T-helper 2 cell treated with Interferon-gamma antibody and Interleukin-4, amounts not matched to agents 5 μg/mL and 100 μg/mL, for 36 hours (primary cell): ENCODE results near the gene SHOC2.
"Not testable (repeated sequence)": the region's sequence is repeated elsewhere in the genome, so short reads cannot be mapped to it uniquely, and the experiment has no call there.

Experiments
- DNase-seq: peaks from one replicate; pipeline ENCODE4 v3.0.0; 2021; ENCODE audit warnings: low spot score
- H3K27ac Mint-ChIP-seq: one replicate; pipeline ENCODE4 v1.8.0; 2021; ENCODE audit warnings: mild to moderate bottlenecking, mixed read lengths
- H3K27me3 Mint-ChIP-seq: one replicate; pipeline ENCODE4 v1.8.0; 2021; ENCODE audit warnings: low read depth, mixed read lengths
- H3K36me3 Mint-ChIP-seq: one replicate; pipeline ENCODE4 v1.8.0; 2021; ENCODE audit warnings: low read depth, mixed read lengths
- H3K4me1 Mint-ChIP-seq: one replicate; pipeline ENCODE4 v1.8.0; 2021; ENCODE audit warnings: low read depth, mixed read lengths
- H3K4me3 Mint-ChIP-seq: one replicate; pipeline ENCODE4 v1.8.0; 2022; ENCODE audit warnings: mild to moderate bottlenecking, moderate library complexity, mixed read lengths
- H3K9me3 Mint-ChIP-seq: one replicate; pipeline ENCODE4 v1.8.0; 2021; ENCODE audit warnings: mixed read lengths

SHOC2 gene

DNA sequence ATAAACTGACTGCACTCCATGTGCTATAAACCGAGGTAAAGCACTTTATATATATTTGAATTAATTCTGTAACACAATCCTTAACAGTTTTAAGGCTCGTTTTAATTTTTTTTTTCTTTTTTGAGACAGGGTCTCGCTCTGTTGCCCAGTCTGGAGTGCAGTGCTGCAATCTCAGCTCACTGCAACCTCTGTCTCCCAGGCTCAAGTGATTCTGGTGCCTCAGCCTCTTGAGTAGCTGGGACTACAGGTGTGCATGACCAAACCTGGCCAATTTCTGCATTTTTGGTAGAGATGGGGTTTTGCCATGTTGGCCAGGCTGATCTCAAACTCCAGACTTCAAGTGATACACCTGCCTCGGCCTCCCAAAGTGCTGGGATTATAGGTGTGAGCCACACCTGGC lies 3.8 kb upstream of the SHOC2 start:
- peaks cover 22% of the 10 kb centered on the region for H3K4me1 Mint-ChIP-seq
- H3K27ac Mint-ChIP-seq, H3K9me3 Mint-ChIP-seq, H3K27me3 Mint-ChIP-seq, H3K4me3 Mint-ChIP-seq, DNase-seq: not testable (repeated sequence)
- H3K36me3 Mint-ChIP-seq = peaks cover 11% of the 10 kb centered on the region

DNA sequence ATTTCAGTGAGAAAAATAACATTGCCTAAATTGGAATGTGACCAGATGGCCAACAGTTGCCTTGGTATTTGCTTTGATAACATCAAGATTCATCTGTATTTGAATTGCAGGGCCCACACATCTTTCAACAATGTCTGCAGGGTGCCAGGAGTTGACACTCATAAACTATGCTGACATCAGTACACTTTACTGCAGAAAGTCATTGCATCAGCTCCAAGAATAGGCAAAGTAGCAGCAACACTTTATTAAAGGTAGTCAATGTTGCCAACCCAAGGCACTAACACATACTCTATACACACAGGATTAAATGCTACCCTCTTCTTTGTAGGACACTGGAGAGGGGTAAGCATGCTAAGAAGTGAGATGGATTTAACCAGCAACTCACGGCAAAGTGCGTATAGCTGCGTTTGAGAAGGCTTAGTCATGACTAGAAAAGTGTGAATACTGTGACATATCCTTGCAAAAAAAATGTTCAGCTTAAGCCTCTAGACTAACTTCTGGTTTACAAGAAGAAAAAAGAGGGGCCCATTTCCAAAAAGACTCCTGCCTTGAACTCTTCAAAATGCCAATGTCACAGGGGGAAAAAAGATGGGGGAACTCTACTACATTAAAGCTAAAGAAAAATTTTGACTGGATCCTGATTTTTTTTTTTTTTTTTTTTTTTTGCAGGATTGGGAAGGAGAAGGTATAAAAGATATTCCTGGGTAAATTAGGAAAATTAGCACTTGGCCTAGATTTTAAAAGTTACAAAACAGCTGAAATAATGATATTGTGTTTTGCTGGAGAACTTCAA lies 2.7 kb upstream of the SHOC2 start:
- H3K4me1 Mint-ChIP-seq = peaks cover 24% of the 10 kb centered on the region
- H3K36me3 Mint-ChIP-seq = peaks cover 8% of the 10 kb centered on the region
- H3K4me3 Mint-ChIP-seq = peak overlapping the region; percentile 1
- H3K27ac Mint-ChIP-seq = no peak overlapping the region
- H3K27me3 Mint-ChIP-seq = no peaks in the 10 kb centered on the region
- H3K9me3 Mint-ChIP-seq = no peaks in the 10 kb centered on the region
- no peak for DNase-seq

DNA sequence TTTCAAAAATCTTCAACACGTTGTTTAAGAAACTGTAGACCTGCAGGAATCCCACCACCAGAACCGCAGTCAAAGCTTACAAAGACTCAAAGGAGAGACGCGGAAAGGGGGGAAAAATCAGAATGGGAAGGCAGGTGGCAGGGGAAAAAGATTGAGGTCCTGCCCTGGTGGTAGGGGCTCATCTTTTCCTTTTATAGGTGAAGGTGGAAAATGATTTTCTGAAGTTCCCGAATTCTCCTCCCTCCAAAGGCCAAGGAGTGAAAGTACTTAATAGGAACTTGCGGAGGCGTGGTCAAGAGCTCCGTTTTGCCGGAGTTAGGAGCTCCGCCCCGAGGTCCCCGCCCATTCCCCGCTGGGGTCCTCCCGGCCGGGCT lies 1.1 kb upstream of the SHOC2 start:
- Mint-ChIP-seq H3K4me1 (peaks cover 30% of the 10 kb centered on the region), H3K27me3 (no peaks in the 10 kb centered on the region), H3K9me3 (no peaks in the 10 kb centered on the region), H3K4me3 (peak overlapping the region; percentile 99), H3K27ac (peak overlapping the region; percentile 98), H3K36me3 (peaks cover 6% of the 10 kb centered on the region)
- DNase-seq = no peak

DNA sequence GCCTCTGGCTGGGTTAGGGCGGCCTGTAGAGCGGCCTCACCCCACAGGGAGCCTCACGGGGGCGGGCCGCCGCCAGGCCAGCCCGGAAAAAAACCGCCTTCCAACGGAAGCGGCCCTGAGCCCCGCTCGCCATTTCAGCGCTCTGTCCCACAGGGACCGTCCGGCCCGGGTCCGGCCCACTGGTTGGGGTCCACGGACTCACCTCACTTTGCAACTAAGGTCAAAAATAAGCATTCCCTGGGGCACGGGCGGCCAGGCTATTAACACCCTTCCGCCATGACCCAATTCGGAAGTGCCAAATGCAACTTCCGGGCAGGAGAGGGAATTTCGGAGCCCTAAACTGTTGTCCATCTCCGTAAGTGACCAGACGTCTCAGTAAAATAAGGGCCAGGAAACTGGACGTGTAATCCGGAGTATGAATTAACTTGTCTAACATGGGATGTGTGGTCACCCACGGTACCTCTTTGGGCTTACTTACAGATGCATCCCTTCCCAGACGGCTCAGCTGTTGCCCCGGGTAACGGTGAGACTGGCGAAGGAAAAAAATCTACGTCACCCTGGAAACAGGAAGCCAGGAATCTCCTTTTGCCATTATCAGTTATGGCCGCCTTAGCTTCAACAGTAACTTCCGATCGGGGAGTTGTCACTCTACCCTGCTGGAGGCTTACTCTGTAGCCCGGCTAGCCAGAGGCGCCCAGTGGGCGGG lies 608 bp upstream of the SHOC2 start, which contains the start of gene BBIP1:
Gene BBIP1, minus strand, starts transcription at position 538 of the 706 bp plus-strand sequence. CDS start 1,023 bp downstream, outside the sequence.
- peak; percentile 90 for DNase-seq
- H3K4me1 Mint-ChIP-seq = peaks cover 34% of the 10 kb centered on the region

DNA sequence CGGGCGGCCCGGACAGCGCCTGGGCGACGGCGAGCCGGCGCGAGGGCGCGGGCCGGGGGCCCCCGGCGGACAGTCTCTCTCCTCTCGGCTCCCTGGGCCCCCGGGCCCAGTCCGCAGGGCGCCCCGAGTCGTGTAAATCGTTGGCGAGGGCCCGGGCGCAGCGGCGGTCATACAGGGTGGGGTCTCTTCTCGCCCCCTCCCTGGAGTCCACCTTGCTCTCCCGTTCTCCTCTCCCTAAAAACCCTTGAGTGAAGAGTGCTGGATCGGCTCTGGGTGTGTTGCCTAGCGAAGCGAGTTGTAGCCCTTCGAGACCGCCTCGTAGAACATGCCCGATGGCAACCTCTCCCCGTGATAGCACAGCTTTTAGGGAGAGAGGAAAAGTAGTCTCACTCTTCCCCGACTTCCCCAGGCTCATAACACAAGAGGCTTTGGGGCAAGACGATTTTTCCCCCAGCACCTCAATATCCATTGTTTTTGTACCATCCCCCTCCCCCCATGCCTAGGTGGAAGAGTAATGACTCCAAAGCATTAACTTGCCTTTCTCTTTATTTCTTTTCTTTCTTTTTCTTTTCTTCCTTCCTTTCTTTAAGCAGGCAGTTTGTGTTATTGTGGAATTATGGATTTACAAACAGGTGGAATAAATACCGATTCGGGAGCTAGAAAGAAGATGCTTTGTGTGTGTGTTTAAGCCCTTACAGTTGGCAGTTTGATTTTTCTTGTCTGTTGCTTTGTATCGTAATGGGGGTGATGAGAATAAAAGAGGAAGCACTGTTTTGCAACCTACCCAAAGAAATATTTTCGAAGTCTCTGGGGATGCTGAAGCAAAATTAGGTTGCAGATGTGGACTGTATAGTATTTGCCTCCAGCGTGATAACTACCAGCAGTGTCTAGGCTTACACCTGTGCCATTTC lies 822 bp downstream of the SHOC2 start:
- Mint-ChIP-seq H3K4me1 (peaks cover 37% of the 10 kb centered on the region), H3K4me3 (peak overlapping the region; percentile 91), H3K27me3 (no peaks in the 10 kb centered on the region), H3K9me3 (no peaks in the 10 kb centered on the region), H3K27ac (peak overlapping the region; percentile 91), H3K36me3 (peaks cover 9% of the 10 kb centered on the region)
- DNase-seq = peak; percentile 18

More for the DNA sequence above, 608 bp upstream of the SHOC2 start, which contains the start of gene BBIP1:
- no peaks in the 10 kb centered on the region for H3K9me3 Mint-ChIP-seq
- peak within 1 kb of the TSS; percentile 99 for H3K4me3 Mint-ChIP-seq
- H3K27ac Mint-ChIP-seq = peak within 1 kb of the TSS; percentile 98
- H3K27me3 Mint-ChIP-seq = no peaks in the 10 kb centered on the region
- H3K36me3 Mint-ChIP-seq = peaks cover 6% of the 10 kb centered on the region

DNA sequence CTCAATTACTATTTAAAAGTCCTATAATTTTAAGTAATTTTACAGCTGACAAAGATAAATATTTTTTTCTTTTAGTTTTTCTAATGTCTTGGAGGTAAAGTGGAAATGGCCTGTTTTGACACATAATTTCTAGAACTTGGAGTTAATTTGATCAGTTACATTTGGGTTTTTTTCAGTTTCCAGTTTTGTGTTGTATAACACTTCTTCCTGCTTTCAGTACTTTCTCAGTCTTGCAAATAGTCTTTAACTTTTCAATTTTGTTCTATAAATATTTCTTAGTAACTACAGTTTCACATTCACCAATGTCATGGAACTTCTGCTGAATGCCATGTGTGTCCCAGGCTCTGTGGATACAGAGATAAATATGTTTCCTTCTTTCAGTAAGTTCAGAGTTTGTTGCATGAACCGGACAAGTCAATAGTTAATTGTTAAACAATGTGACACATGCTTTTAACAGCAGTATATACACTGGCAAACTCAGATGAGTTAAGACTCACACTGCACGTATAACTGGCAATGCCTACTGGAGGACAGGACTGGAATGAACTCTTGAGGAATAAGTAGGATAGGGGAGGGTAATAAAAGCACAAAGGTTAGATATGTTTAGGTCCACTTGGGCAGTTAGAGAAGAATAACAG lies 4.6 kb downstream of the SHOC2 start:
- H3K9me3 Mint-ChIP-seq = no peaks in the 10 kb centered on the region

DNA sequence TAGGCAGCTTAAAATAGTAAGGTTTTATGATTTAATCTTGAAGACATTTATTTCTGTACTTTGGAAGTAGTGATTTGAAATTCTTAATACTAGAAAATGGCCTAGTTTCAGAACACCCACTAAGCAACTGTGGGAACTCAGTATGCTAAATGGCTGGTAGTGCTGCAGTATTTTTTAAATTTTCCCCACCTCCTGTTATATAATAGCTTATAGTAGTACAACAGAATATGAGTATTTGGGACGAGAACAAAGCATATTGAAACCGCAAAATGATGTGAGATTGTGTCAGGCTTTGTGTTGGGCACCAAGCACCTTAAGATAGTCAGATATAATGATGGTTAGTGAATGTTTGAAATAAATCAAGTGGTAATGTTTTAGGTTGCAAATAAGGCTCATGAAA lies 8.1 kb downstream of the SHOC2 start:
- no peak overlapping the region for H3K4me3 Mint-ChIP-seq
- H3K27ac Mint-ChIP-seq = no peak overlapping the region
- H3K27me3 Mint-ChIP-seq = no peaks in the 10 kb centered on the region
- H3K4me1 Mint-ChIP-seq = peaks cover 18% of the 10 kb centered on the region
- H3K9me3 Mint-ChIP-seq = no peaks in the 10 kb centered on the region
- peaks cover 6% of the 10 kb centered on the region for H3K36me3 Mint-ChIP-seq
- no peak for DNase-seq

More for the DNA sequence above, 4.6 kb downstream of the SHOC2 start:
- Mint-ChIP-seq H3K4me3 (no peak overlapping the region), H3K27ac (no peak overlapping the region), H3K4me1 (peaks cover 26% of the 10 kb centered on the region), H3K27me3 (no peaks in the 10 kb centered on the region), H3K36me3 (peaks cover 6% of the 10 kb centered on the region)
- DNase-seq = no peak

DNA sequence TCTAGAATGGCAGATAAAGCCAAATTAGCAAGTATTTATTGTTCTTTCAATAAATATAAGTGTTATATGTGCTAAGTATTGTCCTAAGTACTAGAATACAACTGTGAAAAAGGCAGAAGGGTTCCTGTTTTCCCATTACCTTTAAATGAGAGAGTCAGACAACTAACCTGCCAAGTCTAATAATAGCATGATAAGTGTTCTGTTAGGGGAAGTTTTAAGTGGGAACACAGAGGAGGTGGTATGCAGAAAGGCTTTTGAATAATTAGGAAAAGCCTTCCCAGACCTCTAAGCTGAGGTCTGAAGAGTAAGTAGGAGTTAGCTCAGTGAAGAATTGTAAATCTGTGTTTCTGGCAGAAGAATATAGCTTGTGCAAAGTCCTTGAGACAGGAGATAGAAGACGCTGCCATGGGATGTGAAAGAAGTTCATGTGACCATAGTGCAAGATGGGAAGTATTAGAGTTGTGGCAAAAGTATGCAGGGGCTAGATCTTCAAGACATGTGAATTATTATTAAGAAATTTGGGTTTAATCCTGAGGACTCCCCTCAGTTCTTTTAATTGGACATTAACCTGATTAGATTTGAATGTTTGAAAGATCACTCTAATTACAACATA lies 12.5 kb downstream of the SHOC2 start:
- Mint-ChIP-seq H3K4me1 (no peaks in the 10 kb centered on the region), H3K4me3 (no peak overlapping the region), H3K27ac (no peak overlapping the region), H3K36me3 (peaks cover 5% of the 10 kb centered on the region), H3K27me3 (no peaks in the 10 kb centered on the region), H3K9me3 (no peaks in the 10 kb centered on the region)
- DNase-seq = no peak

DNA sequence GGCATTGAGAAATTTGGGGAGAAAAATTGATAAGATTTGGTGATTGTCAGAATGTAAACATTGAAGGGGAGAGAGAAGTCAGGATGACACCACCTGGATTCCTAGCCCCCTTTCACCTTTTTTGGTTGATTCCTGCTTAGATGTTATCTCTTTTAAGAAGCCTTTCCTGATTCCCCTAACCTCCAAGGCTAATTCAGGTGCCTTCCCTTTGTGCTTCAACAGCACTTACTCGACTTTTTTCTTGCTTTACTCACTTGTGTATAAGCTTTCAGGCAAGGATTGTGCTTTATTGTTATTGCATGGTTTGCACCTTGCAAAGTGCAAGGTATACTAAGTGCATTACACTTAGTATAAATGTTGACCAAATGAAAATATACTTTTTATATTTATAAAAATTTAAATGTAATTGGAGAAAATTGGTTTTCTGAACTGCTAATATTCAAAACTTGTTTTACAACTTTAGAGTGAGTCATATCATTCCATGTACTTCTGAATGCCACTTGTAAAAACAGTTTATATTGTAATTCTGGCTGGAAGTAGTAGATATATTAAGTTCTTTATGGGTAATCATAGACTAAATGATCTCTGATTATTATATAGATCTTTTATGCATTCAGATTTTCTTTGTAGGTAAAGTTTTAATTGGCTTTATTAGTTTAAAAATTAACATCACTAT lies 13.2 kb downstream of the SHOC2 start:
- peaks cover 2% of the 10 kb centered on the region for H3K4me1 Mint-ChIP-seq
- no peak overlapping the region for H3K27ac Mint-ChIP-seq
- no peaks in the 10 kb centered on the region for H3K9me3 Mint-ChIP-seq
- DNase-seq = no peak
- peaks cover 5% of the 10 kb centered on the region for H3K36me3 Mint-ChIP-seq
- H3K27me3 Mint-ChIP-seq = no peaks in the 10 kb centered on the region
- no peak overlapping the region for H3K4me3 Mint-ChIP-seq

DNA sequence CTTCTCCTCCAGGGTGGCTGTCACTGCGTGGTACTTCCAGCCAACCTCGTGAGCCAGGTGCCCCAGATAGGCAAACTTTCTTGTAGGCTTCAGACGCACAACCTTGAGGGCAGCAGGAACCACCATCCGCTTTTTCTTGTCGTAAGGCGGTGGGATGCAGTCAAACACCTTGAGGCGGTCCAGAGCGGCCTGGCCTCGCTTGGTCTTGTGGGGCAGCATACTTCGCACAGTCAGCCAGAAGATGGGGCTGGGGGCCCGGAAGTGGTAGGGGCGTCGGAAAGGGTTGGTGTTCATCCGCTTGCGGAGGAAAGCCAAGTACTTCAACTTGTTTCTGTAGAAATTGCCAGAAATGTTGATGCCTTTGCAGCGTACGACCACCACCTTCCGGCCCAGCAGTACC lies 17.4 kb downstream of the SHOC2 start:
- Mint-ChIP-seq H3K4me1 (peaks cover 3% of the 10 kb centered on the region), H3K4me3 (no peak overlapping the region), H3K27me3 (no peaks in the 10 kb centered on the region)

DNA sequence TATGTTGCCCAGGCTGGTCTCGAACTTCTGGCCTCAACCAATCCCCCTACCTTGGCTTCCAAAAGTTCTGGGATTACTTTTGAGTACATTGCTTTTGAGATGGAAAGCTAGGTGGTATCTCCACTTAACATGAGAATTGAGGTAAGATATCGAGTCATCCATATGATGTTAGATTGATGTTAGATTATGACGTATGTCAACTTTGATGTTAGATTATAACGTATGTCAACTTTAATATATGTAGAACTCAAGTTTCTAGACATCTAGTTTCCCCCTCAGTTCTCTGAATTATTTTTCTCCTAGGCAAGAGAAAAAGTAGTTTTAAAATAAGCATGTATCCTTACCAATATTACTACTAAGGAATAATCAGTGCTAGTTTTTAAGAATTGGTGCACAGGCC lies 20.0 kb downstream of the SHOC2 start:
- no peak for DNase-seq
- Mint-ChIP-seq H3K4me3 (no peak overlapping the region), H3K27me3 (no peaks in the 10 kb centered on the region), H3K27ac (no peak overlapping the region), H3K36me3 (peaks cover 36% of the 10 kb centered on the region), H3K9me3 (no peaks in the 10 kb centered on the region), H3K4me1 (peaks cover 4% of the 10 kb centered on the region)

More for the DNA sequence above, 17.4 kb downstream of the SHOC2 start:
- Mint-ChIP-seq H3K36me3 (peaks cover 14% of the 10 kb centered on the region), H3K9me3 (no peaks in the 10 kb centered on the region), H3K27ac (no peak overlapping the region)
- no peak for DNase-seq

DNA sequence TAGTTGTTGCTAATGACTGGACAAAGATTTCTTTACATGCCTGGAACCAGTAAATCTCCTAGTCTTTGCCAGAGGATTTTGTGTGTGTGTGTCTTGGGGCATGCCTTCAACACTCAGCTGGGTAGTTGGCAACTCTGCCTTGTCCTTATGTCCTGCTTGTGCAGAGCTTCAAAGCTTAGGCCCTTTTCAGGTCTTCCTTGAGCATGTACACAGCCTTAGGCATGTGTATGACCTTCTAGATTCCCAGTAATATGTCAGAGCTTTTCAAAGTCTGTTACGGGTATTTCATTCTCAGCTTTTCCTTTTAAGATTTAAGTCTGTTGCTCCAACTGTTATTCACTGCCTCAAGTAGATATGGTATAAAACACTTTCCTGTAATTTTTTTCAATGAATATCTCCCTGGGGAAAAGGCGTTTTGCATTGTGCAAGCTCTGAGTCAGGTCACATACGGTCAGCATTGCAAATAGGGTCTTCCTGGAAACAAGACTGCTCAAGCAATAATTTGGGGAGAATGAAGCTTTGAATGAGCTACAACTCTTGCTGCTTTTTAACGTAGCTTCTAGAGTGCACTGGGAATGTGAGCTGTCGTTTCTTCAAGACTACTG lies 25.5 kb downstream of the SHOC2 start:
- DNase-seq = no peak
- H3K9me3 Mint-ChIP-seq = no peaks in the 10 kb centered on the region
- peaks cover 49% of the 10 kb centered on the region for H3K36me3 Mint-ChIP-seq
- H3K27me3 Mint-ChIP-seq = no peaks in the 10 kb centered on the region
- H3K4me3 Mint-ChIP-seq = no peak overlapping the region
- no peak overlapping the region for H3K27ac Mint-ChIP-seq
- peaks cover 15% of the 10 kb centered on the region for H3K4me1 Mint-ChIP-seq
